NCI-H1930 (cell line): ENCODE results near the gene NME2.
"Not testable (repeated sequence)": the region's sequence is repeated elsewhere in the genome, so short reads cannot be mapped to it uniquely, and the experiment has no call there.

Experiments used
- DNase-seq, 2 experiments: peaks; one replicate each; lab custom pipeline; 2025; lab: John Stamatoyannopoulos, UW

NME2 gene

DNA sequence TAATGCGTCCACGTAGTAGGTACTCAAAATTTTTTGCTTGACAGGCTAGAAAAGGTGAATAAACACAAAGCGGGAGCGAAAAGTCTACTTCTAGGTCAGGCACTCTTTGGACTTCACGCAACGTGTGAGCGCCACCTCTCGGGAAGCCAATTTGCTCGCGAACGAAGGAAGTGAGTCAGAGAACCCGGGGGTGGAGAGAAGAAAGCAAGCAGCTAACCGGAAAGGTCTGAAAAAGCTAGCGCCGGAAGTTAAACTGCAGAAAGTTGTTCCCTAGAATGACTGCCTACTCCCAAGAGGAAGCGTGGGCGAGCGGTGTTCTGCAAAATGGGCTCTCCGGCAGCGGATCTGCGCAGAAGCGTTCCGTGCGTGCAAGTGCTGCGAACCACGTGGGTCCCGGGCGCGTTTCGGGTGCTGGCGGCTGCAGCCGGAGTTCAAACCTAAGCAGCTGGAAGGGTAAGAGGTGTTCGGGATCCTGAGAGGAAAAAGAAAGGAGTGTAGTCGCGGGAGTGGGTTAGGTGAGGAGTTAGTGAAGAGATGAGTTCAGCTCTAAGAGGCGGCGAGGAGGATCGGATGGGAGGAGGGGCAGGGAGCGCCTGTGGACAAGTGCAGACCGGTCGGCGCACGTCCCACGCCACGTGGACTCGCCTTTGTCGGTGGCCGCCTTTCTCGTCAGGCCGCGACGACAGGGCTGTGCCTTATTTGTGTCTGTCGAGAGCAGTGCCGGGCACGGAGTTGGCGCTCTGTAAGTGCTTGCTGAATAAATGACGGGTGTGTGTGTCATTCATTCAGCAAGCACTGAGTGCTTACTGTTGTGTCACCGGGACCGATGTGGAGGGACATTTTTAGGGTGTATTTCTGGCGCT, 12.8 kb upstream of the NME2 start, which contains the start of gene NME1:
Gene NME1, plus strand, starts transcription at position 350 of the 863 bp plus-strand sequence. CDS start 2,096 bp downstream, outside the sequence.
- peak; percentile 97 to 98 for DNase-seq

DNA sequence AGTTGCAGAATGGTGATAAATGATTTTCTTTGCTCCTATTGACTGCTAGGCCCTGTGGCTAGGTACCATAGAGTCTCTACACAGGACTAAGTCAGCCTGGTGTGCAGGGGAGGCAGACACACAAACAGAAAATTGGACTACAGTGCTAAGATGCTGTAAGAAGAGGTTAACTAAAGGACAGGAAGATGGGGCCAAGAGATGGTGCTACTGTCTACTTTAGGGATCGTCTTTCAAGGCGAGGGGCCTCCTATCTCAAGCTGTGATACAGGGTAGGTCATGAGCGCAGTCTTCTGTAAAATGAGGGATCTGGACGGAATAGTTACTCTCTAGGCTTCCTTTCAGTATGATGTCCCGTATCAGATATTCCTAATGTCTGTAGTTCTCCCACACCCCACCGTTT, 12.0 kb upstream of the NME2 start:
- no peak for DNase-seq

DNA sequence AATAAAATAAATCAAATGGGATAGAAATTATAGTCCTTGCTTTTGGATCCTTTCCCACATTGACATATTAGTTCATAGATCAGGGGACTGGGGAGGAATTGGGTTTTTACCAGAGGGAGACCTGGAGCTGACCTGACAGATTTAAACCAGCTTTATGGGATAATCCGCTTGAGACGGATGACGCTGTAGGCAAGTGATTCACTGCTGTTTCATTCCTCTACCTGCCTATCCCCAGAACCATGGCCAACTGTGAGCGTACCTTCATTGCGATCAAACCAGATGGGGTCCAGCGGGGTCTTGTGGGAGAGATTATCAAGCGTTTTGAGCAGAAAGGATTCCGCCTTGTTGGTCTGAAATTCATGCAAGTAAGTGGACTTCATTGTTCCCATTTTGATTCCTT, 10.8 kb upstream of the NME2 start:
- no peak for DNase-seq

DNA sequence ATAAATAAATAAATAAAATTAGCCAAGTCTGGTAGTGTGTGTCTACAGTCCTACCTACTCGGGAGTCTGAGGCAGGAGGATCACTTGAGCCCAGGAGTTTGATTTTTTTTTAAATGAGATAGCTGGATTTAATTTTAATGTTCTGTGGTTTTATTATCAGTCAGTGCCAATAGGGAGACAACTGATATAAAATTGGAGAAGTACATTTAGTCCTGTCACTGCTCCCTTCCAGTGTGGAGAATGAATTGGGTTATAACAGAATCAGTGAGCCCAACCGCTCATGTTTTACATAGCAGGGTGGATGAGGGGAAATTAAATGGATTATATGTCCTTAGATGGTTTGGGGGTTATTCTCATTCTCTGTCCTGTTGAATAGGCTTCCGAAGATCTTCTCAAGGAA, 6.6 kb upstream of the NME2 start:
- DNase-seq: no peak

DNA sequence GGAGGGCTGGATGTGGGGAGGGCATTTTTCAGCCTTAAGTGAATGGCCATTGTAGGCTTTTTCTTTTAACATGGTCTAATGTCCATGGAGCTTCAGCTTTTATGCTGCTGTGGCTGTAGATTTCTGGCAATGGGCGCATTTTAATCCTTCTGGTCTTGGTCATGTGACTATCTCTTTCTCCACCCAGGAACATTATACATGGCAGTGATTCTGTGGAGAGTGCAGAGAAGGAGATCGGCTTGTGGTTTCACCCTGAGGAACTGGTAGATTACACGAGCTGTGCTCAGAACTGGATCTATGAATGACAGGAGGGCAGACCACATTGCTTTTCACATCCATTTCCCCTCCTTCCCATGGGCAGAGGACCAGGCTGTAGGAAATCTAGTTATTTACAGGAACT, 4.7 kb upstream of the NME2 start:
- DNase-seq: no peak

DNA sequence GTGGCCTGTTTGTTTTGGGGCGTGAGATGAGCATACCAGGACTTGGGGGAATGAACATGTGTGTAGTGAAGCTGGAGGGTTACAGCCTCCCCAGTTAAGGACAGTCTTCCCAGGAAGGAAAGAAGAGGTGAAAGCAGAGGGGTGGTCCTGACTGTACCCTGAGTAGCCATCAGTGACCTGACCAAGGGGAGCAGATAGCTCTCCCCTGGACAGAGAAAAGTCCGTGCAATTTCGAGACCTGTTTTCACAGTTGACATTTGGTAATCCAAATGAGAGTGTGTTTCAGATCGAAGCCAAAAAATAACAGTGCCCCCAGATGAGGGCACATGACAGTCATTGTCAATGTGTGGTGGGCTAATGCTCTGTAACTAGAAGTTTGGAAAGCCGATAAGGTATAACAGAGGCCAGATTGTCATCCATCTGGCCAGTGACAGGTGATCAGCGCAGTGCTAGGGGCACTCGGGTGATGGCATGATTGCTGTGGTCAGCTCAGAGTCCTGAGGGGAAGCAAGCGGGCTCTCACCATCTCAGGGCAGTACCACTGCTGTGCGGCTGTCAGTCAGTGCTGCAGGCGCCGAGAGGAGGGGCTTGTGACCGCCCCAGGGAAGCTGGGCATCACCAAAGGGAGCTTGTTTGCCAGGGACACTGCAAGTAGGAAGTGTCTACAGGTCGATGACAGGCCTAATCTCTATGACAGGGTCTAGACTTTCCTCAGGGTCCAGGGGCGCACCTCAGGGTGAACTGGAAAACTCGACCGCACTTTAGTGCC, 1.1 kb upstream of the NME2 start:
- no peak for DNase-seq

DNA sequence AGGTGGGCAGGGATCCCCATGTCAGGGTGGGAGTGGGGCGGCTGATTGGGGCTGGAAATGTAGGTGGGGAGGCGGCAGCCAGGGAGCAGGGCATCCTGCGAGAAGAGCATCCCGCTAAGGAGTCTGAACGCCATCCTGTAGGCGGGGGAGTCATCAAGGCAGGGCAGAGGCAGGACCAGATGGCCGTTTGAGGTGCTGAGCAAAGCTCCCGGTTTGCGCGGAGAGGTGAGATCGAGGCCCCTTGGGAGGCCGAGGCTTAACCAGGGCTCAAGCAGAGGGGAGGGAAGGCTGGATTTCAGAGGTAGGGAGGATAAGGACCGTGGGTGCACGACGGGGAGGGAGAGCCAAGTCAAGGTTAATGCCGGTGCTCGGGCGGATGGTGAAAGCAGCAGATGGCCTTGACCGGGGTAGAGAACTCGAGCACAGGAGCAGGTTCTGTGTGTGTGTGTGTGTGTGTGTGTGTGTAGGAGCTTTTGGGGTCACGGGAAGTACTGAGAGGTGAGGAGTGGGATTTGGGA, 472 bp upstream of the NME2 start:
- no peak for DNase-seq

DNA sequence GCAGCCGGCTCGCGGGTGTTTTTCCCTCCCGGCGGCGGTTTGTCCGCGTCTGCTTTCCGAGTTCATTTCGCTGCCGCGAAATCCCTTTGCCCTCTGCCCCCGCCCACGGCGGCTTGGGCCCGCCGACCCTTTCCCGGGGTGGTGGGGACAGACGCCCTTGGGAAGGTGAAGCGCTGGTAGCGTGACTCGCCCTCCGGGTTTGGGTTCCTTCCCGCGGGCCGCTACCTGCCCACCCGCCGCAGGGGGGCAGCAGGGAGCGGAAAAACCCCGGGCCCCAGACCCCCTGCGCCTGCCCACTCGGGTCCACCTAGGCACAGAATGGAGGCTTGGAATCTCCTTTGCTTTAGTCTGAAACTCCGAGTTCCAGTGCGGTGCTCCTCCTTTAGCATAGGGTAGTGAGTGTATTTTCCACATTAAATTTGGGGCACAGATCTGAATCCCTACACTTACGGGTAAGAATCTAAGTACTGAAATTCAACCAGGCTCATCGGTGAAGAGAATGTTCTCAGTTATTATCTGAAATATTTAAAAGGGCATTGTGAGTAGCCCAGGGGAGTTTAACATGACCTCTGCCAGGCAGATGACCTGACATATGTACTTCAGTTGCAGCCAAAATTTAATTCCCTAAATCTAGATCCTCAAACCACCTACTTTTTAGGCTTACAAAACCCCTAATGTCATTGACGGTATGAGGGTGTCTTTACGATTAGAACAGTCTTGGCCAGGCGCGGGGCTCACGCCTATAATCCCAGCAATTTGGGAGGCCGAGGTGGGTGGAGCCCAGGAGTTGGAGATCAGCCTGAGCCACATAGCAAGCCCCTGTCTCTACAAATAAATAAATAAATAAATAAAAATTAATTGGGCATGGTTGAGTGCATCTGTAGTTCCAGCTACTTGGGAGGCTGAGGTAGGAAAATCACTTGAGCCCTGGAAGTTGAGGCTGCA, 1.0 kb downstream of the NME2 start:
- peak; percentile 20 to 34 for DNase-seq

DNA sequence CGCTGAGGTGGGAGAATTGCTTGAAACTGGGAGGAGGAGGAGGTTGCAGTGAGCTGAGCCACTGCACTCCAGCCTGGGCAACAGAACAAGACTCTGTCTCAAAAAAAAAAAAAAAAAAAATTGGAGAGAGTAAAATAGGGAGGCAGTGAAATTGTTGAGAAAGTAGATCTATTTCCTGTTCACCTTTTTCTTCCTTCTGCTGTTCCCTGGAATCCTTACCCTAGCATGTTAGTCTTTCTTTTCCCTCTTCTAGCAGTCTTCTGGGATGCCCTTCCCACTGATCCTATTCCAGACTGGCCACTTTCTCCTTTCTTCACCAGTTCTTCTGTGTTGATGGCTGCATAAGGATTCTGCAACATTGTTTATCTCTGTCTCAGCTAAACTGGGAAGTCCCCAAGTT, 3.1 kb downstream of the NME2 start:
- no peak for DNase-seq

DNA sequence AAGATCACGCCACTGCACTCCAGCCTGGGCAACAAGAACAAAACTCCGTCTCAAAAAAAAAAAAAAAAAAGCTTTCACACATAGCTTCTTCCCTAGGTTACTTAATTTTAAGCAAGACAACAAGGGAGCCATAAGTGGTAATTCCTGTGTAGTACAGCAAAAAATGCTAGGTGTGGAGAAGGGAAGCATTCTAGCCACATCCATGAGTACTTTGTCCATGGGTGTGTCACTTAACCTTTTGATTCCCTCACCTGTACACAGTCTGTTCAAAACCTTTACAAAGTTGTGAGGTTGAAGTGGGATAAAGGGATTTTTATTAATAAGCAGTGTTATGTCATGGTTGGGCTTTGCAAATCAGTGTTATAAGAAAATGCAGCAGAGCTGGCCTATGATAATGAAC, 4.5 kb downstream of the NME2 start:
- DNase-seq: no peak

DNA sequence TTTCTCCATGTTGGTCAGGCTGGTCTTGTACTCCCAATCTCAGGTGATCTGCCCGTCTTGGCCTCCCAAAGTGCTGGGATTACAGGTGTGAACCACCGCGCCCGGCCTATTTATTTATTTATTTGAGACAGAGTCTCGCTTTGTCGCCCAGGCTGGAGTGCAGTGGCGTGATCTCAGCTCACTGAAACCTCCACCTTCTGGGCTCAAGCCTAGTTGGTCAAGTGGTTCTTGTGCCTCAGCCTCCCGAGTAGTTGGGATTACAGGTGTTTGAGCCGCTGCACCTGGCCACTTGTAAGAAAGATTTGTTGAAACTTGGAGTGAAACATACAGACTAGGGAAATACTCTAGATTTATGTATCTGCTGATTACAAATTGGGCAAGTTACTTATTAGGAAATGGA, 5.8 kb downstream of the NME2 start:
- not testable (repeated sequence) for DNase-seq

DNA sequence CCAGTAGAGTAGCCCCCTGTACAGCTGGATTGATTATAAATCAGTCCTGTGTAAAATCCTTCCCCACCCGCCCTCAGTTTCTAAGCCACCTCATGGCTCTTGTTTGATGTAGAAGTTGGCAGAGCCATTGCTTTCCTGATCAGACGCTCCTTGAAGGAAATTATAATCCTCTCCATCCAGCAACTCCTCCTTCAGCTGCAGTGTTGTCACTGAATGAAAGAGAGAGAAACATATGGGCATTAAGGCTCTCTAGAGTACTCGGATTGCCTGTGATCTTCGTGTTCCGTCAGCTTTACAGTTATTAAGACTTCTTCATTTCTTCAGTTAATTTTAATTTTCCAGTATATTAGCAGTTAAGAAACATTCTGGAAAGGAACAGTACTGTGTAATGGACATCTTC, 14.3 kb downstream of the NME2 start:
- DNase-seq: no peak

DNA sequence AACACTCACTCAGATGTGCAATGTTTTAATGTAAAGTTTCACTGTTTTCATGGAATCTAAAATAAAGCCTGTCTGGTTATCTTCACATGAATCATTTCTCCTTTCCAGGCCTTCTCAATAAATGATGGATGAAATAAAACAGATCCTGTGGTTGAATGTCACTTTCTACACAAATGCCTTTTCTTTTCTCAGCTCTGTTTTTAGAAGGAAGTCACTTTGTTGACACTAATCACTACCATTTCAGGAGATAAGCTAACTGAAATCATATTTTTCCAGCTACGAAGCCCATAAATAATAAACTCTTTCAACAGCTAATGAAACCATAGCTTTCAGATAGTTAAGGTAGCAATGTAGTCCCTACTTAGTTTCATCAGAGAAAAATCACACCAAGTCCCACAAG, 17.9 kb downstream of the NME2 start:
- DNase-seq: no peak

DNA sequence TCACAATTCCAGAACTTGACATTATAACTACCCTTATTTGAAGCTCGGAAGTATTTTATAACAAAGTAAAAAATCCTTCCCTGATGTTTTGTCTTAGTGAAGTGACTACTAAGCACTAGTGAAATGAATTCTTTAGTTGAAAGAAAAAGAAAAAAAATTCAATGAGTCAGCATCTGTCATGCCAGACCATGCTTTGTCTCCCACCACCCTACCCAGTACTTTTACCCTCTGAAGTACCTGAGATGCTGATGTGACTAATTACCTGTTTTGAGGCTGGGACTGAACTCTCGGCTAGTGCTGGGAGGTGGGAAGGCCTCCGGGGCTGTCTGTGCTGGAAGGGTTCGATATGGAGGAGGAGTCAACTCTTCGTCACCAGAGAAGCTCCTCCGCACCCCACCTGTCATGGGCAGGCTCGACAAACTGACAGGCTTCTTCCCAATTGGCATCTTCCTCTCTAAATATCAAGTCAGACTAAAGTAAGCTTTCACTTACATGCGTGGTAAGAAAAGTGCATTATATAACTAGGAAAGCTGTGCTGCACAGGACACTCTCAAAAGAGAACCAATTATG, 19.6 kb downstream of the NME2 start:
- no peak for DNase-seq

DNA sequence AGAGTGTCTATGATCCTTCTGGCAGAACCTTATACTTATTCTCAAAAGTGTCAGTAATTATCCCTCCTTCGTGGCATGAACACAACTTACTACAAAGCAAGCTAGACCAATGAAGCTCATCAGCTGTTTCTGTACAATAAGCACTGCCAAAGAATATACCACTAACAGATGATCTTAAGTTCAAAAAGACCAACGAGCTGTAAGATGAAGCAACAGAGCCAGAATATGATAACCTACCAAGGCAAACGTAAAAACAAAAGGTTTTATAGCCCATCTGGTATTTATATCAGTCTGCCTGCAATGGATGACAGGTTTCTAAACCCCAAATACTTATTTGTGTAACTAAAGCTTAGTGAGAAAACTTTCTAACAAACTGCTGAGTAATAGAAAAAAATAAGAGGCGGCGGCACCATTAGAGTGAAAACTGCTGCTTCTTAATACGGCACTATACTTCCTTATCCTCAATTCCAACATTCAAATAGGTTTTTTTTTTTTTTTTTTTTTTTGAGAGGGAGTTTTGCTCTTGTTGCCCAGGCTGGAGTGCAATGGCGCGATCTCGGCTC, 22.1 kb downstream of the NME2 start:
- no peak for DNase-seq

DNA sequence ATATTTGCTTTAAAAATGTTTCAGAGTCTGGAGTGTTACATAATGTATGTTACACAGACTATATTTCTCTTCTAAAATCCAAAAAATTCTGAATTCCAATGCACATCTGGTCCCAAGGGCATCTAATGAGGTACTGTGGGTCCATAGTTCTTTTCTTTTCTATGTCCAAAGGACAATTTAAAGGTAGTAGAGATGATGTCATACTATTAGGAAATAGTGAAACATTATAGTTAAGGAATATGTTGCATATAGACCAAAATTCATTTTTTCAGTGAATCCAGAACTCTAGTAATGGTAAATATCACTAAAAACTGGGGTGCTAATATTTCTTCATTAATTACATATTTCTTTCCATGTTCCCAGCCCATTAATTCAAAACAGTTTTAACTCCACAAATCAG, 23.0 kb downstream of the NME2 start:
- DNase-seq: no peak

DNA sequence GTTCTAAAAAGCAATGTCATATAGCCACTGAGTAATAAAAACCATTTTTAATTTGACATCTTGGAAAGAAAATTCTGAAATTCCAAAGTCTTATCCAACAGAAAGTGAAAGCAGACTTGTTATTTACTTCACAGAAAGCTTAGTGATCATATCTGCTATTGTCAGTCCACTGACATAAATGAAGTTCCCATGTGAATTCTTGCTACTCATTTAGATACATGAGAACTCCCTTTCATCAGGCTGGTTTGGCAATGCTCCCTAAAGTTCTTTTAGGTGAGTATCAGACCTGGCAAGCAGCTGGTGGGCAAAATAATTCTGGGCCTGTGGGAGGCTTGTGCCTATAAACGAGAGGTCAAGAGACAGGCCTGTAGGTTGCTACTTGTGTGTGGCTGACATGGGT, 23.4 kb downstream of the NME2 start:
- DNase-seq: no peak

DNA sequence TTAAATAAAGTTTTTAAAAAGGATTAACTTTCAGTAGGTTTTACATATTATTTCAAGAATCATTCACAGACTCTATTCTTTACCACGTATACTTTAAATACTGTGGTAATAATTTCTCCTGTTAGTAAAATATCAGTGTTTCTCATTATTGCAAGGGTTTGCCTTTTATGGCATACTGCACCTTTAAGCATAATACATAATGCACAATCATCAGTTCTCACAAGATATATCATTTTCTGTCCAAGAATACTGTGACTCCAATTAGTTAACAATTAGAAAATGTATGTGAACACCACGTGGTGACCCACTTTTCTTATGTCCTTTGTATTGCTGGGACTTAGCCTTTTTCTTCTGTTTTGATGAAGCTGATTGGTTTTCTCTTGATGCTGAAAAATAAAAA, 25.7 kb downstream of the NME2 start:
- DNase-seq: no peak

DNA sequence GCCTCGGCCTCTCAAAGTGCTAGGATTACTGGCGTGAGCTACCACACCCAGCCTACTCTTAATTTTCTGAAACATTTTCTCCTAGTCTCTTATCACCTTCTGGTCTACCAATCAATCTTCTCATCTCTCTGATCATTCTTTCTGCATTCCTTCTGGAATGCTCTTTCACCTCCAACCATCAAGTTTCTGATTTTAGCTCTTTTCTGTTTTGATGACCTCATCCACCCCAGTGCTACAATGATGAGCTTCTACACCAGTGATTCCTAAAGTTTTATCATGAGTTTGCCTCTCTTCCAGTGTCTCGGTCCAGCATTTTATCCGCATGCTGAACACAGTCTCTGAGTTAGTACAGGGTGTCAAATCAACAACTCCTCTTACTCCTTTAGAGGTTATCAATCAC, 31.5 kb downstream of the NME2 start:
- no peak for DNase-seq

DNA sequence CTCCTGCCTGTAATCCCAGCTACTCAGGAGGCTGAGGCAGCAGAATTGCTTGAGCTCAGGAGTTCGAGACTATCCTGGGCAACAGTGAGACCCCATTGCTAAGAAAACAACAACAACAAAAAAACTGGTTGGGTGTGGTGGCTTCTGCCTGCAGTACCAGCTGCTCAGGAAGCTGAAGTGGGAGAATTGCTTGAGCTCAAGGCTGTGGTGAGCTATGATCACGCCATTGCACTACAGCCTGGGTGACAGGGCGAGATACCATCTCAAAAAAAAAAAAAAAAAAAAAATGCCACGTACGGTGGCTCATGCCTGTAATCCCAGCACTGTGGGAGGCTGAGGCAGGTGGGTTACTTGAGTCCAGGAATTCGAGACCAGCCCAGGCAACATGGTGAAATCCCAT, 34.1 kb downstream of the NME2 start:
- DNase-seq: no peak

DNA sequence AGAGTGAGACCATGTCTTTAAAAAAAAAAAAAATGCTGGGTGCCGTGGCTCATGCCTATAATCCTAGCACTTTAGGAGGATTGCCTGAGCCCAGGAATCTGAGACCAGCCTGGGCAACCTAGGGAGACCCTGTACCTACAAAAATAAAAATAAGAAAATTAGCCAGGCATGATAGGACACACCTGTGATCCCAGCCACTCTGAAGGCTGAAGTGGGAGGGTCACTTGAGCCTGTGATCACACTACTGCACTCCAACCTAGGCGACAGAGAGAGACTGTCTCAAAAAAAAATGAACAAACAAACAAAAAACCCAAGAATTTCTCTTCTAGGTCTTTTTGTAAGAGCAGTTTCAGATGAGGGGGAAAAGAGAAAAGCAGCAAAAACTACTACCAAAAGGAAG, 34.6 kb downstream of the NME2 start:
- no peak for DNase-seq
